K562 (cell line): ENCODE results near the gene LRRC47. TPM values are rescaled to one million over a fixed set of nuclear protein-coding genes. Genes with fewer than 3 reads are reported as not detected.

Experiments used
- CTBP1 ChIP-seq: fragments of 450-650 bp; IDR thresholded peaks from 2 replicates; pipeline ENCODE4 v1.6.1; 2016; ENCODE audit warnings: borderline replicate concordance
- HDAC1 ChIP-seq, 2 experiments: fragments of 450-650 bp; IDR thresholded peaks; 2 replicates each; pipeline ENCODE4 v1.6.1; 2016 to 2017; ENCODE audit warnings: inconsistent platforms in 1 of 2, mild to moderate bottlenecking in 1 of 2, moderate library complexity in 1 of 2
- MAFK ChIP-seq: IDR thresholded peaks from 2 replicates; pipeline ENCODE4 v1.6.1; 2011; ENCODE audit warnings: low read length, improper control_type of control experiment
- MXI1 ChIP-seq: IDR thresholded peaks from 2 replicates; pipeline ENCODE4 v1.6.1; 2011; ENCODE audit warnings: low read depth, mild to moderate bottlenecking, improper control_type of control experiment, low read length
- SRF ChIP-seq, 2 experiments: fragments of 250-450, 450-650 bp in 1 of 2; sonication (Bioruptor Pico) in 1 of 2; sonication (generic) in 1 of 2; formaldehyde crosslinking; IDR thresholded peaks; 2 replicates each; pipeline versions ENCODE4 v1.5.0 to v1.5.1; 2020 to 2022; ENCODE audit warnings: mild to moderate bottlenecking in 1 of 2, missing genetic modification reagents in 1 of 2
- ZNF316 ChIP-seq: fragments of 450-650 bp; IDR thresholded peaks from 2 replicates; pipeline ENCODE4 v1.6.1; 2016
- polyA plus RNA-seq, 8 experiments: library from polyadenylated mRNA; depleted of rRNA in 4 of 8; stranded (reverse) in 5 of 8; unstranded in 3 of 8; fragments of >200 nt; fragmentation: Nextera tagmentation in 2 of 8; fragmentation: Illumina TruSeq in 1 of 8; extraction: Ambion mirVana in 2 of 8; extraction: Trizol in 1 of 8; gene quantifications; 2 replicates each; pipeline versions ENCODE4 v1.2.1 to v1.2.3, GENCODE V29; 2011 to 2014; ENCODE audit warnings: inconsistent platforms in 1 of 8, missing spikeins in 1 of 8
- total RNA-seq, 7 experiments: library from RNA; depleted of rRNA in 6 of 7; stranded (reverse); fragments of >200 nt in 6 of 7; fragmentation: Illumina TruSeq in 2 of 7; extraction: Trizol in 2 of 7; gene quantifications; 2 replicates each; pipeline versions ENCODE4 v1.2.1 to v1.2.3, GENCODE V29; 2011 to 2021; ENCODE audit warnings: low replicate concordance in 1 of 7
- TF ChIP-seq, protein P1 (sequence below): fragments of 450-650 bp; IDR thresholded peaks from 2 replicates; pipeline ENCODE4 v1.6.1; 2016; ENCODE audit warnings: mild to moderate bottlenecking, moderate library complexity
- TF ChIP-seq, protein P2 (sequence below), 2 experiments: IDR thresholded peaks; 2 replicates each; pipeline ENCODE4 v1.6.1; 2011; ENCODE audit warnings: borderline replicate concordance in 1 of 2, control low read depth in 1 of 2, low read depth in 1 of 2, low read length in 1 of 2, mild to moderate bottlenecking in 1 of 2, mixed read lengths in 1 of 2, moderate library complexity in 1 of 2; ENCODE audit not compliant: insufficient read depth in 1 of 2, insufficient read length in 1 of 2, poor library complexity in 1 of 2, severe bottlenecking in 1 of 2; ENCODE audit errors: extremely low read depth in 1 of 2
- TF ChIP-seq, protein P3 (sequence below): sonication (generic); formaldehyde crosslinking; IDR thresholded peaks from 2 replicates; pipeline ENCODE4 v1.8.1; 2023; ENCODE audit warnings: mild to moderate bottlenecking, missing genetic modification reagents
- TF ChIP-seq, protein P4 (sequence below): sonication (generic); formaldehyde crosslinking; IDR thresholded peaks from 2 replicates; pipeline ENCODE4 v1.8.0; 2022; ENCODE audit warnings: mild to moderate bottlenecking, missing genetic modification reagents

The LRRC47 gene
- total and polyA plus RNA-seq, 9 of the 15 experiments (the other 6 are each of a cell fraction or from before 2014, with no cell fraction given), result 4.6 to 68.0 (median 35.9) TPM

GRCh38 chr1:3822421-3822820 lies 26.1 kb upstream of the LRRC47 start (continued):
- TF ChIP-seq, protein P1, sequence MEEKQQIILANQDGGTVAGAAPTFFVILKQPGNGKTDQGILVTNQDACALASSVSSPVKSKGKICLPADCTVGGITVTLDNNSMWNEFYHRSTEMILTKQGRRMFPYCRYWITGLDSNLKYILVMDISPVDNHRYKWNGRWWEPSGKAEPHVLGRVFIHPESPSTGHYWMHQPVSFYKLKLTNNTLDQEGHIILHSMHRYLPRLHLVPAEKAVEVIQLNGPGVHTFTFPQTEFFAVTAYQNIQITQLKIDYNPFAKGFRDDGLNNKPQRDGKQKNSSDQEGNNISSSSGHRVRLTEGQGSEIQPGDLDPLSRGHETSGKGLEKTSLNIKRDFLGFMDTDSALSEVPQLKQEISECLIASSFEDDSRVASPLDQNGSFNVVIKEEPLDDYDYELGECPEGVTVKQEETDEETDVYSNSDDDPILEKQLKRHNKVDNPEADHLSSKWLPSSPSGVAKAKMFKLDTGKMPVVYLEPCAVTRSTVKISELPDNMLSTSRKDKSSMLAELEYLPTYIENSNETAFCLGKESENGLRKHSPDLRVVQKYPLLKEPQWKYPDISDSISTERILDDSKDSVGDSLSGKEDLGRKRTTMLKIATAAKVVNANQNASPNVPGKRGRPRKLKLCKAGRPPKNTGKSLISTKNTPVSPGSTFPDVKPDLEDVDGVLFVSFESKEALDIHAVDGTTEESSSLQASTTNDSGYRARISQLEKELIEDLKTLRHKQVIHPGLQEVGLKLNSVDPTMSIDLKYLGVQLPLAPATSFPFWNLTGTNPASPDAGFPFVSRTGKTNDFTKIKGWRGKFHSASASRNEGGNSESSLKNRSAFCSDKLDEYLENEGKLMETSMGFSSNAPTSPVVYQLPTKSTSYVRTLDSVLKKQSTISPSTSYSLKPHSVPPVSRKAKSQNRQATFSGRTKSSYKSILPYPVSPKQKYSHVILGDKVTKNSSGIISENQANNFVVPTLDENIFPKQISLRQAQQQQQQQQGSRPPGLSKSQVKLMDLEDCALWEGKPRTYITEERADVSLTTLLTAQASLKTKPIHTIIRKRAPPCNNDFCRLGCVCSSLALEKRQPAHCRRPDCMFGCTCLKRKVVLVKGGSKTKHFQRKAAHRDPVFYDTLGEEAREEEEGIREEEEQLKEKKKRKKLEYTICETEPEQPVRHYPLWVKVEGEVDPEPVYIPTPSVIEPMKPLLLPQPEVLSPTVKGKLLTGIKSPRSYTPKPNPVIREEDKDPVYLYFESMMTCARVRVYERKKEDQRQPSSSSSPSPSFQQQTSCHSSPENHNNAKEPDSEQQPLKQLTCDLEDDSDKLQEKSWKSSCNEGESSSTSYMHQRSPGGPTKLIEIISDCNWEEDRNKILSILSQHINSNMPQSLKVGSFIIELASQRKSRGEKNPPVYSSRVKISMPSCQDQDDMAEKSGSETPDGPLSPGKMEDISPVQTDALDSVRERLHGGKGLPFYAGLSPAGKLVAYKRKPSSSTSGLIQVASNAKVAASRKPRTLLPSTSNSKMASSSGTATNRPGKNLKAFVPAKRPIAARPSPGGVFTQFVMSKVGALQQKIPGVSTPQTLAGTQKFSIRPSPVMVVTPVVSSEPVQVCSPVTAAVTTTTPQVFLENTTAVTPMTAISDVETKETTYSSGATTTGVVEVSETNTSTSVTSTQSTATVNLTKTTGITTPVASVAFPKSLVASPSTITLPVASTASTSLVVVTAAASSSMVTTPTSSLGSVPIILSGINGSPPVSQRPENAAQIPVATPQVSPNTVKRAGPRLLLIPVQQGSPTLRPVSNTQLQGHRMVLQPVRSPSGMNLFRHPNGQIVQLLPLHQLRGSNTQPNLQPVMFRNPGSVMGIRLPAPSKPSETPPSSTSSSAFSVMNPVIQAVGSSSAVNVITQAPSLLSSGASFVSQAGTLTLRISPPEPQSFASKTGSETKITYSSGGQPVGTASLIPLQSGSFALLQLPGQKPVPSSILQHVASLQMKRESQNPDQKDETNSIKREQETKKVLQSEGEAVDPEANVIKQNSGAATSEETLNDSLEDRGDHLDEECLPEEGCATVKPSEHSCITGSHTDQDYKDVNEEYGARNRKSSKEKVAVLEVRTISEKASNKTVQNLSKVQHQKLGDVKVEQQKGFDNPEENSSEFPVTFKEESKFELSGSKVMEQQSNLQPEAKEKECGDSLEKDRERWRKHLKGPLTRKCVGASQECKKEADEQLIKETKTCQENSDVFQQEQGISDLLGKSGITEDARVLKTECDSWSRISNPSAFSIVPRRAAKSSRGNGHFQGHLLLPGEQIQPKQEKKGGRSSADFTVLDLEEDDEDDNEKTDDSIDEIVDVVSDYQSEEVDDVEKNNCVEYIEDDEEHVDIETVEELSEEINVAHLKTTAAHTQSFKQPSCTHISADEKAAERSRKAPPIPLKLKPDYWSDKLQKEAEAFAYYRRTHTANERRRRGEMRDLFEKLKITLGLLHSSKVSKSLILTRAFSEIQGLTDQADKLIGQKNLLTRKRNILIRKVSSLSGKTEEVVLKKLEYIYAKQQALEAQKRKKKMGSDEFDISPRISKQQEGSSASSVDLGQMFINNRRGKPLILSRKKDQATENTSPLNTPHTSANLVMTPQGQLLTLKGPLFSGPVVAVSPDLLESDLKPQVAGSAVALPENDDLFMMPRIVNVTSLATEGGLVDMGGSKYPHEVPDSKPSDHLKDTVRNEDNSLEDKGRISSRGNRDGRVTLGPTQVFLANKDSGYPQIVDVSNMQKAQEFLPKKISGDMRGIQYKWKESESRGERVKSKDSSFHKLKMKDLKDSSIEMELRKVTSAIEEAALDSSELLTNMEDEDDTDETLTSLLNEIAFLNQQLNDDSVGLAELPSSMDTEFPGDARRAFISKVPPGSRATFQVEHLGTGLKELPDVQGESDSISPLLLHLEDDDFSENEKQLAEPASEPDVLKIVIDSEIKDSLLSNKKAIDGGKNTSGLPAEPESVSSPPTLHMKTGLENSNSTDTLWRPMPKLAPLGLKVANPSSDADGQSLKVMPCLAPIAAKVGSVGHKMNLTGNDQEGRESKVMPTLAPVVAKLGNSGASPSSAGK, result peak; percentile 68
- TF ChIP-seq CTBP1 (no peak), MXI1 (0 out of 2 replicates have a peak, but pooled peaks have one; percentile 47), HDAC1 (IDR thresholded peaks at IDR 0.05) (peak in 1 of 2 experiments; percentile 63; a peak in 2 of 4 replicates), ZNF316 (peak; percentile 60), SRF (CRISPR knock-in tag; IDR thresholded peaks at IDR 0.05) (no peak), MAFK (peak; percentile 44; the same call in 1 of the 2 replicates)
- TF ChIP-seq, protein P2, sequence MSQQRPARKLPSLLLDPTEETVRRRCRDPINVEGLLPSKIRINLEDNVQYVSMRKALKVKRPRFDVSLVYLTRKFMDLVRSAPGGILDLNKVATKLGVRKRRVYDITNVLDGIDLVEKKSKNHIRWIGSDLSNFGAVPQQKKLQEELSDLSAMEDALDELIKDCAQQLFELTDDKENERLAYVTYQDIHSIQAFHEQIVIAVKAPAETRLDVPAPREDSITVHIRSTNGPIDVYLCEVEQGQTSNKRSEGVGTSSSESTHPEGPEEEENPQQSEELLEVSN (IDR thresholded peaks at IDR 0.05; ENCODE audit: borderline replicate concordance in 1 of 2, extremely low read depth in 1 of 2, insufficient read depth in 1 of 2, insufficient read length in 1 of 2, low read depth in 1 of 2, low read length in 1 of 2, poor library complexity in 1 of 2, severe bottlenecking in 1 of 2), result peak; percentile 61 to 67
- TF ChIP-seq, protein P3, sequence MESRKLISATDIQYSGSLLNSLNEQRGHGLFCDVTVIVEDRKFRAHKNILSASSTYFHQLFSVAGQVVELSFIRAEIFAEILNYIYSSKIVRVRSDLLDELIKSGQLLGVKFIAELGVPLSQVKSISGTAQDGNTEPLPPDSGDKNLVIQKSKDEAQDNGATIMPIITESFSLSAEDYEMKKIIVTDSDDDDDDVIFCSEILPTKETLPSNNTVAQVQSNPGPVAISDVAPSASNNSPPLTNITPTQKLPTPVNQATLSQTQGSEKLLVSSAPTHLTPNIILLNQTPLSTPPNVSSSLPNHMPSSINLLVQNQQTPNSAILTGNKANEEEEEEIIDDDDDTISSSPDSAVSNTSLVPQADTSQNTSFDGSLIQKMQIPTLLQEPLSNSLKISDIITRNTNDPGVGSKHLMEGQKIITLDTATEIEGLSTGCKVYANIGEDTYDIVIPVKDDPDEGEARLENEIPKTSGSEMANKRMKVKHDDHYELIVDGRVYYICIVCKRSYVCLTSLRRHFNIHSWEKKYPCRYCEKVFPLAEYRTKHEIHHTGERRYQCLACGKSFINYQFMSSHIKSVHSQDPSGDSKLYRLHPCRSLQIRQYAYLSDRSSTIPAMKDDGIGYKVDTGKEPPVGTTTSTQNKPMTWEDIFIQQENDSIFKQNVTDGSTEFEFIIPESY (CRISPR knock-in tag), result no peak
- TF ChIP-seq, protein P4, sequence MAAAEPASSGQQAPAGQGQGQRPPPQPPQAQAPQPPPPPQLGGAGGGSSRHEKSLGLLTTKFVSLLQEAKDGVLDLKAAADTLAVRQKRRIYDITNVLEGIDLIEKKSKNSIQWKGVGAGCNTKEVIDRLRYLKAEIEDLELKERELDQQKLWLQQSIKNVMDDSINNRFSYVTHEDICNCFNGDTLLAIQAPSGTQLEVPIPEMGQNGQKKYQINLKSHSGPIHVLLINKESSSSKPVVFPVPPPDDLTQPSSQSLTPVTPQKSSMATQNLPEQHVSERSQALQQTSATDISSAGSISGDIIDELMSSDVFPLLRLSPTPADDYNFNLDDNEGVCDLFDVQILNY (CRISPR knock-in tag), result no peak
